ENCODE results near the gene PCDHA9.

GRCh38 chr5:140842798-140843733 is 5.1 kb upstream of the PCDHA9 start:
- no peak for TF ChIP-seq POLR2A (IDR thresholded peaks at IDR 0.05; ENCODE audit: low read length)
- TF ChIP-seq GATA1 (IDR thresholded peaks at IDR 0.05; ENCODE audit: low read depth, low read length), result no peak
